ENCODE measurements around the gene OLFM1.

The OLFM1 gene

DNA sequence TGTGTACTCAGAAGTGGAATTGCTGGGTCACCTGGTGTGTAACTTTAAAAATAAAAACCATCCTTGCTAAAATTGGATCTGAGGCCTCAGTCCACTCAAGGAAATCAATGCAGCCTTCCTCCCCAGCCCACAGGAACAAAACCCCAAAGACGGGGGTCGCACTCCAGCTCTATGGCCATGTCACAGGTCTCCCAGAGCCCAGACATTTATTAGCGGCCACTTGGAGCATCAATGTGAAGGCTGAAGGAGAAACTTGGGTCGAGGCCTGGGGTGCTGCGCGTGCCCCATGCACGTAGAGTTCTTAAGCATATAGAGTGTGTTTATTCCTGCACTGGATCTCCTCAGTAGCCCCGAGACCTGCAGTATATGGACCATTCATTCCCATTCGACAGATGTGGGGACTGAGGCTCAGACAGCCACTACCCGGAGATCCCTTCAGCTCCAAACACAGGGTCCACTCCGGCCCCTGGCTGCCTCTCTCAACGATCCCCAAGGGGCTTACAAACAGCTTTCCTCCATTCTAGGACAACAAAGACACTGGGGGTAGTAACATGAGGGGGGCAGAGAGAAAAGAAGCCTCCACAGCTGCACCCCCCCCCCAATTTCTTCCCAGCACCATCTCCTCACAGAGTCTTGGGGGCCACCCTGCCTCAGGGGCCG lies 14.3 kb upstream of the OLFM1 start:
- TF ChIP-seq CTCF (IDR thresholded peaks at IDR 0.05; ENCODE audit: low read depth, low read length, missing control alignments), result no peak
- no peak for DNase-seq (ENCODE audit: extremely low read depth, low read depth)

DNA sequence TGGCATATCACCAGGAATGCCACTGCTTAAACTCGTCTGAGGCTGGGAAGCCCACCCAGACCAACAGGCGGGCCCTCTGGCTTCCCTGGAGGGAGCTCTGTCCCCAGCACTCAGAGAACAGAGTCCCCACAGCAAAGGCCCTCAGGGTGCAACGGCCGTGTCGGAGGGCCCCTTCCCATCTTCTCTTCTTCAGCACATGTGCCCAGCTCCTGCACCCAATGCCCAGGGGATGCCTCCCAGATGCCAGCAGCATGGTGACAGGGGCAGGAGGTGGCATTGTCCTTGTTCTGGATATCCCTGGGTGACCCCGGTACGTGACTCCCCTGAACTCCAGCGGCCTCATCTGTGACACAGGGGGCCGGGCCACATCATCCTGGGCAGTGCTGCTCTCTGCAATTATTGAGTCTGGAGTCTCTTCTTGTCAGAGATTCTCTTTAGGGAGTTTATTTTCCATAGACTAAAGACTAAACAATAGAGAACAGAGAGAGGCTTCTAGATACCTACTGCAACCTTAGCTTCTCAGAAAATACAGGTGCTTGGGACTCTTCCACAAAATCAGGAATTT lies 13.6 kb upstream of the OLFM1 start:
- H3K4me3 ChIP-seq (replicated peaks; ENCODE audit: low read depth, low read length), result no peak overlapping the region
- DNase-seq (ENCODE audit: extremely low read depth, low read depth), result no peak
- no peak for TF ChIP-seq CTCF (IDR thresholded peaks at IDR 0.05; ENCODE audit: low read depth, low read length, missing control alignments)

More for the DNA sequence above, 14.3 kb upstream of the OLFM1 start:
- no peak overlapping the region for H3K4me3 ChIP-seq (replicated peaks; ENCODE audit: low read depth, low read length)

DNA sequence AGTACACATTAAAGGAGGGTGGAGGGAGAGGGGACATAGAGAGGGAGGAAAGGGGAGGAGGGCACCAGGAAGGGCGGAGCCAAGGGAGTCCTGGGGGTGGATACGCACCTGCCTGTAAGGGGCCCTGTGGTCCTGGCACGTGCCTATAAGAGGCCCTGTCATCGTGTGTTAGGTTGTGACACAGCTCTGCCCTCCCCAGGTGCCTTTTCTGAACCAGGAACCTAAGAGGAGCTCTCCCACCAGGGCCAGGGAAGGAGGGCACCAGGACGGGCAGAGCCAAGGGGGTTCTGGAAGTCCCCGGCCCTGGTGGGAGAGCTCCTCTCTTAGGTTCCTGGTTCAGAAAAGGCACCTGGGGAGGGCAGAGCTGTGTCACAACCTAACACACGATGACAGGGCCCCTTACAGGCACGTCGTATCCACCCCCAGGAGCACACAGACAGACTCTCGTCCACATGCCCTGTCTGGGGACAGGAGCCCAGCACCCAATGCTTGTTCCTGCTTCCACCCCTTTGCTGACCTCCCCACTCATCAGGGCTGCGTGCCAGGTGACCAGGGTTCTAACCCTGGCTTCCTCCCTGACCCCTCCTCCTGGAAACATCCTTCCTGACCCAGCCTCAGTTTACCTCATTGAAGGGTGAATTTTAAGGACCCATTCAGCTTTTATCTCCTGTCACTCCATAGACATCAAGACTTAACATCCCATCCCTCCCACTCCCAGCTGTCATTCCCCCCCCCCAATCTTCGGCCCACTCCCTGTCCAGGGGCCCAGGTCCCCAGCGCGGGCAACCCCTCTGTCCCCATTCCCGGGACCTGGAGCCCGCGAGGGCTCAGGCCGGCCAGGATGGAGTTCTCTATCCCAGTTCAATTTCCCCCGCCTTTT lies 12.9 kb upstream of the OLFM1 start:
- TF ChIP-seq CTCF (IDR thresholded peaks at IDR 0.05; ENCODE audit: low read depth, low read length, missing control alignments), result no peak
- H3K4me3 ChIP-seq (replicated peaks; ENCODE audit: low read depth, low read length), result no peak overlapping the region
- no peak for DNase-seq (ENCODE audit: extremely low read depth, low read depth)

DNA sequence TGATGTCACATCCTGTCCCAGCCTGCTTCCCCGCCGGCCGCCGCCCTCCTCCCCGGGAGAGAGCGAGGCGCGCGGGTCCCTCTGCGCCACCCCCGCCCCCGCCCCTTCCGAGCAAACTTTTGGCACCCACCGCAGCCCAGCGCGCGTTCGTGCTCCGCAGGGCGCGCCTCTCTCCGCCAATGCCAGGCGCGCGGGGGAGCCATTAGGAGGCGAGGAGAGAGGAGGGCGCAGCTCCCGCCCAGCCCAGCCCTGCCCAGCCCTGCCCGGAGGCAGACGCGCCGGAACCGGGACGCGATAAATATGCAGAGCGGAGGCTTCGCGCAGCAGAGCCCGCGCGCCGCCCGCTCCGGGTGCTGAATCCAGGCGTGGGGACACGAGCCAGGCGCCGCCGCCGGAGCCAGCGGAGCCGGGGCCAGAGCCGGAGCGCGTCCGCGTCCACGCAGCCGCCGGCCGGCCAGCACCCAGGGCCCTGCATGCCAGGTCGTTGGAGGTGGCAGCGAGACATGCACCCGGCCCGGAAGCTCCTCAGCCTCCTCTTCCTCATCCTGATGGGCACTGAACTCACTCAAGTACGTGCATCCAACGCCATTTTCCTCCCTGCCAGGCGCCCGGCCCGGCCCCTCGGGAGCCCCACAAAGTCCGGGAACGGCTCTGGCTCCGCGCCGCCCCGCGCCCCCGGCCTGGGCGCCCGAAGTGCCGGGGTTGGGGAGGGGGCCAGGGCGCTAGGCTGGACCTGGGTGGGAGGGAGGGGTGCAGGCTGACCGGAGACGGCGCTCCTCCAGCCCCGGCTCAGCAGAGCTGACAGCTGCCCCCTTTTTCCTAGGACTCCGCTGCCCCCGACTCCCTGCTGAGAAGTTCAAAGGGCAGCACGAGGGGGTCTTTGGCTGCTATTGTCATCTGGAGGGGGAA lies 12.0 kb upstream of the OLFM1 start:
- no peak for DNase-seq (ENCODE audit: extremely low read depth, low read depth)
- no peak overlapping the region for H3K4me3 ChIP-seq (replicated peaks; ENCODE audit: low read depth, low read length)
- no peak for TF ChIP-seq CTCF (IDR thresholded peaks at IDR 0.05; ENCODE audit: low read depth, low read length, missing control alignments)

- DNase-seq (ENCODE audit: extremely low read depth, low read depth), result no peak
- H3K4me3 ChIP-seq (replicated peaks; ENCODE audit: low read depth, low read length), result no peak overlapping the region
- TF ChIP-seq CTCF (IDR thresholded peaks at IDR 0.05; ENCODE audit: low read depth, low read length, missing control alignments), result no peak
Observed at GRCh38 chr9:135076143-135076875, 11.2 kb upstream of the OLFM1 start.
